GM11168 (cell line): ENCODE measurements around the gene PRICKLE1.

Source experiments
- in situ Hi-C: fragments of 300-500 bp; cut with MboI; formaldehyde crosslinking; loops from one replicate; pipeline ENCODE4 v1.12.0; 2022; ENCODE audit warnings: low sequenced_read_pairs; ENCODE audit not compliant: unreplicated experiment

Gene PRICKLE1

GRCh38 chr12:42502682-42503081, 86.9 kb downstream of the PRICKLE1 start:
- in situ Hi-C loops: no loop called here

DNA sequence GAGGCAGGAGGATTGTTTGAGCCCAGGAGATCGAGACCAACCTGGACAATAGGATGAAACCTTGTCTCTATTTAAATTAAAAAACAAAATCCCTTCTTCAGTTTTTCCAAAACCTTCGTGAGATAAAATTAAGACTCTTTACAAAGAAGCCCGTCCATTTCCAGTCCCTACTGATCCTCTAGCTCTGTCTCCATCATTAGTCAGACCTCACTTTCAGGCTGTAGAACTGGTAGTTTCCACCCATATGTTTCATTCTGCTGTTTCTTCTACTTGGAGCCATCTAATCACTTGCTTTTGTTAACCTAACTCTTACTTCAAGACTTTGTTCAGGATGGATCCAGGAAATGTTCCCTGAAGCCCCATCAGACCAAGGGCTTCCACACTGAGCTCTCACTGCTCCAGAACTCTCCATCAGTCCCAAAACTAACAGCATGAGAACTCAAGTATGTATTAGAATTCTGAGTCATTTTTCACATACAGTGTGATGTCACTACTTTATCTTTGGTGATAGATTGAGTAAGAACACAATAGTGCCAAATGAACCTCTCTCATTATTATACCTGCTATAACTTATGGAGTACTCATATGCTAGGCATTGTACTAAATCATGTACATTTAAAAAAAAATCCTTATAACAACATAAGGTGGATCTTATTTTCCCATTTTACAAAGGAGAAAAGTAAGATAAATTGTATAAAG, 90.8 kb downstream of the PRICKLE1 start:
- in situ Hi-C loops: no loop called here

DNA sequence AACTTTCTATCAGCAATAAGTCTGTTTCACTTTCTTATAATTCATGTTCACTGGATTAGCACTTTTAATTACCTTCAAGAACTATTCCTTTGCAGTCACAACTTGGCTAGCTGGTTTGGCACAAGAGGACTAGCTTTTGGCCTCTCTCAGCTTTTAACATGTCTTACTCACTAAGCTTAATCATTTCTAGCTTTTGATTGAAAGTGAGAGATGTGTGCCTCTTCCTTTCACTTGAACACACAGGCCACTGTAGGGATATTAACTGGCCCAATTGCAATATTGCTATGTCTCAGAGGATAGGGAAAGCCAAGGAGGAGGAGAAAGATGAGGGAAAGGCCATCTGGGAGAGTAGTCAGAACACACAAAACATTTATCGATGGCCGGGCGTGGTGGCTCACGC, 92.7 kb downstream of the PRICKLE1 start:
- in situ Hi-C loops: no loop called here

- in situ Hi-C loops: no loop called here
Measured at GRCh38 chr12:42495244-42495643, 94.3 kb downstream of the PRICKLE1 start.

- in situ Hi-C loops: no loop called here
Measured at GRCh38 chr12:42492267-42492666, 97.3 kb downstream of the PRICKLE1 start.

DNA sequence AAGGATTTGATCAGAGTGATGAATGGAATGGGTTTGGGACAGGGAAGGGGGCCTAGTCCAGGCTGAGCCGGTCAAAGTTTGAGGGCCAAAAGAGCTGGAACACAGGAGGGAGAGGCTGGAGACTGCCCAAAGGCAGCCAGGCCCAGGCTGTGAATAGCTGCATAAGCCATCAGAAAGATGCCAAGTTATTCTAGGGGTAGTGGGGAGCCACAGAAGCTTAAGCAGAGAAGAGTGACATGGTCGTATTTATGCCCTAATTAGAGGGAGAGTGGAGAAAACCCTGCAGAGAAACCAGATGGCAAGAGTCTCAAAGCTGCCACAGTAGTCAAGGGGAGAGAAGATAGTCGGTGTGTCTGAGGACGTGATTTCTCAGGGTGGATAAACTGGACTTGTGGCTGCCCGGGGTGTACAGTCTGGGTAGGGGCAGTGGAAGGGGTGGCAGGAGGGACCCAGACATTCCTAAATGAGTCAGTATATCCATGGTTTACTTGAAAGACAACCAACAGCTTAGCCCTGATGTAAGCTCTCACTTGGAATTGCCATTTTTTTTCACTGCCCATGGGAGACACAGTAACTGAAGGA, 99.2 kb downstream of the PRICKLE1 start:
- in situ Hi-C loops: no loop called here

DNA sequence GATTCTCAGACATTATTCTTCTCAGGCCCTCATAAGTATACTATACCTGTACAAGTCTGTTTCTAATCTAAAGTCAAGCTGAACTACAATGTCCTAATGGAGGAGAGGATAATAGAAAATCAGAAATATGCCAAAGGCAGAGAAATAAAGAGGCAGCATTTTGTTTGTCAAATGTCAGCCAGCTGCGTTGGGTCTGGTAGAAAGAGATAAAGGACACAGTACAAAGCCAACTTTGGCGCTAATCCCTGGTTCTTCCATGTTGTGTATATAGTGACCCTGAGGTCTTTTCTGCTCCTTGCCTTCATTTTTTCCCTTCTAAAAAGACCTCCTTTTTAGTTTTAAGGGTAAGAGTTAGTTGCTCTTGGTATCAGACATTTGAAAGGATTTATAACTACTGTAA, 103.1 kb downstream of the PRICKLE1 start:
- in situ Hi-C loops: loop anchor here (5.0 kb wide), 1 partner anchor 81 kb away; no protein-coding TSS in a partner anchor

DNA sequence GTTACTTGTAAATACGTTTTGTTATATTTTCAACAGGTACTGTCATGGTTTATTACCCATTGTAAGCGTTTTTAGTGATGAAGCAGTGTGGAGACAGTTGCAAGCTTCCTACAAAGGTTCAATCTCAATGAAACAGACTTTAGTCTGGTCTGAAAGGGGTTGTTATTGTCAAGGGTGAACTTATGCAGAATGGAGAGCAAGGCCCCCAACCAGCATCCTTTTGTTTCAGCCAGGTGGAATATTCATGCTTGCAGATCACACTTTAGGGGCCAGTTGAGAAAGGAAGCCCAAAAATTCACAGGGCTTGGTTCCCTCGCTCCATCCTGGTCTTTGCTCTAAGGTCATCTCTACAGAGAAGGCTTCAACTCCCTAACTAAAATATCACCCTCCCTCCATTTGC, 103.7 kb downstream of the PRICKLE1 start:
- in situ Hi-C loops: loop anchor here (5.0 kb wide), 1 partner anchor 81 kb away; no protein-coding TSS in a partner anchor

DNA sequence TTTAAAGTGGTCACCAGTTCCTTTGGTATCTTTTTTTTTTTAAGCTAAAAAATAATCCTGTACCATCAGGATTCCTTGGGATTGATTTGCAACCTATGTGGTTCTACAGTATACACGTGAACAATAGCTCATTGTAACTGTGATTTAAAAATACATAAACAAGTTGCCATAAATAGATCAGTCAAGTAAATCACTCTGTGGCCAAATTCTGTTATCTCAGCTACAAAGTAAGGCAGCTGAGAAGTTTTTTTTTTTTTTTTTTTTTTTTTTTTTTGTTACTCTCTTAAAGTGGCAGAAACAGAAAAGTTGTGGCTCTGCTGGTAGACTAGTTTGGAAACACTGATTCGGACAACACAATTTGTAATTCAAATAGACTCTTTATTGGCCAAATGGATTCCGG, 104.5 kb downstream of the PRICKLE1 start:
- in situ Hi-C loops: loop anchor here (5.0 kb wide), 1 partner anchor 82 kb away; no protein-coding TSS in a partner anchor

- in situ Hi-C loops: no loop called here
Measured at GRCh38 chr12:42483521-42483790, 106.1 kb downstream of the PRICKLE1 start.

GRCh38 chr12:42482748-42483520, 106.6 kb downstream of the PRICKLE1 start:
- in situ Hi-C loops: no loop called here

DNA sequence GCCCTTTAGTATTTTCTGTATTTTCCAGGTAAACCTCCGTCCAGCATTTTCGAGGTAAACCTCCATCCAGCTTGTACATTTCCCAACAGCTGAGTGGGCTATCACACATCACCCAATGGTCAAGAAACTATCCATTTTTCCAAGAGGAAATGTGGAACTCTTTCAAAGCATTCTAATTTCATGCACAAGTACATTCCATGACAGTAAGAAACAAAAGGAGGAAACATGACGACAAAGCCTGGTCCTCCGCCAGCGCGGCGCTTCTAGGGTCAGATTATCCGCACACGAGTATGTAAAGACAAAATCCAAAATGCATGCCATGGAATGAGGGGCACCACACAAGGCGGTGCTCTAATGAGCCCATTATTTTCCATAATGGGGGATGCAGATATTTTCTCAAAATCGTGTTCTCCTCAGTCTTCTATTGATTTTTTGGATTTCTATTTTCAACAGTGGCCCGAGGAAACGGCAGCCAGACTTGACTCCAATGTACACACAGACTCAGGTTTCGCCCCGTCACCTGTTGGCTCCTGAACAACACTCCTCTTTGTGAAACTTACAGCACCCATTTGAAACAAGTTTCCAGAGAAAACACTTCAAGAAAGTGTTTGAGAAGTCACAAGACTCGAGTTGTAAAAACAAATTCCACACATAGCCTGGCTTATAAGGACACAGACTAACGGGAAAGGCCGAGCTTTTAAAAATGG, 107.4 kb downstream of the PRICKLE1 start:
- in situ Hi-C loops: no loop called here

GRCh38 chr12:42481368-42481767, 108.2 kb downstream of the PRICKLE1 start:
- in situ Hi-C loops: no loop called here

DNA sequence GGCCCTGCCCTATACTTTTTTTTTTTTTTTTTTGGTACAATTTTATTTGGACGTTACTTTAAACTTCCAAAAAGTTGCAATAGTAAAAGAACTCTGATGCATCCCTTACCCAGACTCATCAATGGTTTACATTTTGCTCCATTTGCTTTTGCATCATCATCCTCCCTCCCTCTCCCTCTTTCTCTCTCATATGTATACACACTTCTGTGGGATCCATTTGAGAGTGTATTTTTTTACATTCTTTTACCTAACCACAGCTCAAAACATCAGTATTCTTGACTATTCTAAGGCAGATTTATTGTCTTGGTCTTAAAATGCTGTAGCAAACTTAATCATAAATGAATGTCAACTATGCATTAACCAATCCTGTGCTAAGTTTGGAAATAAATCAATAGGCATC, 111.6 kb downstream of the PRICKLE1 start:
- in situ Hi-C loops: no loop called here

DNA sequence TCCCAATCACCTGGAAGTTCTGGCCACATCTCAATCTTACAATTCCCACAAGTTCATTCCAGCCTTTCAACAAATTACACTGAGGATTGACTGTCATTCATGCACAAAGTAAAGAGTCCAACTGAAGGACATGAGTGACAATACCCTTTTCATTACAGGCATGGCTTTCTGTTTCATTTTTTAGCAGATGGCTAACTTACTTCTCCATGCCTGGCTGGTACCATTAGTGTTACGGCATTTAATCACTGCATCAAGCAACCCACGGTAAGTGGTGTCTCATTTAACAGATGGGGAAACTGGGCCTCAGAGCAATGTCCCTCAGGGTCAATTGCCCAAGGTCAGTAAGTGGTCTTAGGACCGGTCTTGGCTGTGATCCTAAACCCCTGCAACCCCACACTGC, 114.4 kb downstream of the PRICKLE1 start:
- in situ Hi-C loops: no loop called here

DNA sequence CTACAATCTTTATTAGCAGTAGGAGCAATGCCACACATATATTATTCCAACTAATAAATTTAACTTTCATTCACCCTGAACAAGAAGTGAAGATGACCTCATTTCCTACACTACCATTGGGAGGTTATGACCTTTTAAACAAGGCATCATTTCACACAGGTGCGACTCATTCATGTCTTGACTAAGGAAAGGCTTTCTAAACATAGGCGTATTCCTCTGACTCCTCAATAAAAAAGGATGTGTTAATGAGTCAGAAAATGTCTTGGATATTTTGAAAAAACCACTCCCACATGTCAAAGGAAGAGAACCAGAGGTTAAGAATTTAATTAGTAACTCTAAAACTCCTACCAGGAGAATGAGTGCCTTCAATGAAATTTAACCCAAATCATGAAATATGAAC, 115.2 kb downstream of the PRICKLE1 start:
- in situ Hi-C loops: no loop called here

DNA sequence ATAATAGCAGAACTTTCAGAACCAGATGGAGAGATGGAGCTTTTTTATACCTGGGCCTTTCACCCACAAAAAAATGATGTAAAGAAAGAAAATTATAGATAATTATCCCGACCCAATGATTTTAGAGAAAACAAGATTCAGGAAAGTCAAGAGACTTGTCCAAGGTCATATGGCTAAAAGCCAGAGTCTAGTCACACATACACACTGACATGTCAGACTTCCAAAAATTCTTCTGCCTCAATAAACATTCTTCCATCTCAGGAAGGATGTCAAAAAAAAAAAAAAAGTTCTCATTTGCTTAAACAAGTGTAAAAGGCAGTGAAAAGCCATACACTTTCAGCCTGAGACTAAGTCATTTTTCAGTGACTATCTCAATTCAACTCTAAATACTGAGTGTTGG, 116.0 kb downstream of the PRICKLE1 start:
- in situ Hi-C loops: no loop called here

GRCh38 chr12:42473130-42473529, 116.4 kb downstream of the PRICKLE1 start:
- in situ Hi-C loops: no loop called here

DNA sequence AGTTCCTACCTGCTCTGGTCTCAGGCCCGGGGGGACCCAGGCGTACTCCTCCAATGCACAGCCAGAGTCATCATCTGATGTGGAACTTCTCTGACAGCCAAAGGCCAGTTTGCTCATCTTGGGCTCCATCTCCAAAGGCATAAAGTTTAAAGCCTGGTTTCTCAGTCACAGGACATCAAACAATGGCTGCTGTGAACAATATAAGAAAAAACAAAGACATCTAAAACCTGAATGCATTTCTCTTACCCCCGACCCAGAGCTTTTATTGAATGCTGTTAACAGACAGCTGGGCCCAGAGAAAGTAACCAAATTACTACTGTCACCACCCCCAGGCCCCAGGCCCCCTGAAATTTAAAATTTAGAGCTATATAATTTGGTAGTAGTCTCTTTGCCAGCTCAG, 117.2 kb downstream of the PRICKLE1 start:
- in situ Hi-C loops: no loop called here

DNA sequence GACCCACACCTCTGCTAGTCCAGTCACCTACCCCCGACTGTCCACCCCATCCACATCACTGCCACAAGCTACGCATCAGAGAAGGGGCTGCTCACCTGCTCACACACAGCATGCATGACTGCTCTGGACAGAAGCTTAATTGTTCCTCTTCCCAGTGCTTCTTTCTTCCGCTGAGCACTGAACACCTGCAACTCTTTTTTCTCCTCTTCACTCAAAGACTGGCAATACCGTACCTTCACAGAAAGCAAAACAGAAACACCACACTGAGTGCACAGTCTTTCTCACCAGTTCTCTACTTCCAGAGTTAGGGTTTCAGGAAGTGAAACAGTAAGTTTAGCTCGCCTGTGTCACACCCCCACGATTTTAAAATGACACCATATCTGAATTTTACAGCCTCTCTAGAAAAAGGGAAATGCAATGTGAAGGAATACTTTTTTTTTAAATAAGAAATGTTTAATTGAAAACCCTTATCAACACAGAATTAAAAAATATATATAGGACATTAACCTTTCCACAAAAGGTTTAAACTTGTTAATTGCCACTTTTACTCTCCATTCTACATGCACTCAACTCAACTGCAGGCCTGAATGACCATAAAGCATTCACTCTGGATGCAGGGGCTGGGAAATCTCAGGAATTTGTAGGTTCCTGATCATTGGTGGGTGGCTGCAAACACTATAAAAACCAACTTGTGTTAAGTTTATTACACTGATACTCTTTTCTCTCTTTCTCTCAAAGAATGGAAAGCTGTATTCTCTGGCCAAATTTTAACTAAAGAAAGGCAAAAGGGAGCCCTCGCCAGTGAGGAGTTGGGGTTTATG, 120.0 kb downstream of the PRICKLE1 start:
- in situ Hi-C loops: no loop called here
